H9 (cell line): Measurements from ENCODE around the gene RNGTT. TPM values are rescaled to one million over a fixed set of nuclear protein-coding genes. Genes with fewer than 3 reads are reported as not detected.

Experiments
- DNase-seq: peaks from one replicate; pipeline ENCODE4 v3.0.0-alpha.2; 2017
- H2AFZ ChIP-seq: one replicate; pipeline ENCODE4 v1.6.1; 2013; ENCODE audit warnings: mild to moderate bottlenecking, low read length, control low read depth, moderate library complexity
- H2AK5ac ChIP-seq: 2 replicates; pipeline ENCODE4 v1.6.1; 2013; ENCODE audit warnings: low read length, control low read depth, mixed read lengths; ENCODE audit not compliant: insufficient read length
- H2BK120ac ChIP-seq: one replicate; pipeline ENCODE4 v1.6.1; 2013; ENCODE audit warnings: low read depth, mild to moderate bottlenecking, low read length, control low read depth, inconsistent platforms; ENCODE audit not compliant: poor library complexity, severe bottlenecking
- H2BK12ac ChIP-seq: 2 replicates; pipeline ENCODE4 v1.6.1; 2013; ENCODE audit warnings: low read length, control low read depth, mixed read lengths, low read depth; ENCODE audit not compliant: insufficient read length
- H2BK15ac ChIP-seq: 2 replicates; pipeline ENCODE4 v1.6.1; 2013; ENCODE audit warnings: low read depth, low read length, control low read depth
- H2BK20ac ChIP-seq: one replicate; pipeline ENCODE4 v1.6.1; 2013; ENCODE audit warnings: low read depth, mild to moderate bottlenecking, low read length, control low read depth, inconsistent platforms; ENCODE audit not compliant: poor library complexity, severe bottlenecking
- H2BK5ac ChIP-seq: 2 replicates; pipeline ENCODE4 v1.6.1; 2013; ENCODE audit warnings: low read length, control low read depth, mixed read lengths; ENCODE audit not compliant: insufficient read length
- H3K14ac ChIP-seq: 2 replicates; pipeline ENCODE4 v1.6.1; 2013; ENCODE audit warnings: low read length, control low read depth; ENCODE audit not compliant: insufficient read depth
- H3K18ac ChIP-seq: 2 replicates; pipeline ENCODE4 v1.6.1; 2013; ENCODE audit warnings: low read depth, mild to moderate bottlenecking, mixed read lengths, low read length, control low read depth; ENCODE audit not compliant: insufficient read length
- H3K23ac ChIP-seq: 2 replicates; pipeline ENCODE4 v1.6.1; 2013; ENCODE audit warnings: low read length, control low read depth, mixed read lengths, low read depth; ENCODE audit not compliant: insufficient read length
- H3K23me2 ChIP-seq: 2 replicates; pipeline ENCODE4 v1.6.1; 2013; ENCODE audit warnings: low read depth, mild to moderate bottlenecking, mixed read lengths, low read length, control low read depth; ENCODE audit not compliant: insufficient read length, poor library complexity, severe bottlenecking
- H3K27ac ChIP-seq: 2 replicates; pipeline ENCODE4 v1.5.1; 2013; ENCODE audit warnings: low read length, control low read depth, mixed read lengths, low read depth; ENCODE audit not compliant: insufficient read length
- H3K27me3 ChIP-seq: 2 replicates; pipeline ENCODE4 v1.6.1; 2013; ENCODE audit warnings: low read length, control low read depth, inconsistent platforms; ENCODE audit not compliant: insufficient read depth
- H3K4ac ChIP-seq: 2 replicates; pipeline ENCODE4 v1.6.1; 2013; ENCODE audit warnings: low read depth, mild to moderate bottlenecking, control low read depth, inconsistent platforms, low read length, moderate library complexity
- H3K4me1 ChIP-seq: 2 replicates; pipeline ENCODE4 v1.6.1; 2013; ENCODE audit warnings: low read length, control low read depth, inconsistent platforms; ENCODE audit not compliant: insufficient read depth
- H3K4me2 ChIP-seq: 2 replicates; pipeline ENCODE4 v1.6.1; 2013; ENCODE audit warnings: low read length, control low read depth, mixed read lengths; ENCODE audit not compliant: insufficient read length, insufficient read depth
- H3K56ac ChIP-seq: 2 replicates; pipeline ENCODE4 v1.6.1; 2013; ENCODE audit warnings: low read depth, mild to moderate bottlenecking, mixed read lengths, low read length, control low read depth; ENCODE audit not compliant: insufficient read length
- H3K79me1 ChIP-seq: 2 replicates; pipeline ENCODE4 v1.6.1; 2013; ENCODE audit warnings: low read depth, mild to moderate bottlenecking, moderate library complexity, low read length, control low read depth, inconsistent platforms; ENCODE audit not compliant: insufficient read depth, poor library complexity, severe bottlenecking
- H3K79me2 ChIP-seq: 2 replicates; pipeline ENCODE4 v1.6.1; 2013; ENCODE audit warnings: low read length, control low read depth, inconsistent platforms; ENCODE audit not compliant: insufficient read depth
- H3K9ac ChIP-seq: 2 replicates; pipeline ENCODE4 v1.6.1; 2013; ENCODE audit warnings: low read length, control low read depth, mixed read lengths; ENCODE audit not compliant: insufficient read length; ENCODE audit errors: extremely low read depth
- H3K9me3 ChIP-seq: one replicate; pipeline ENCODE4 v1.6.1; 2013; ENCODE audit warnings: low read depth, low read length, inconsistent platforms; ENCODE audit not compliant: control insufficient read depth
- H3T11ph ChIP-seq: one replicate; pipeline ENCODE4 v1.6.1; 2013; ENCODE audit warnings: mild to moderate bottlenecking, low read length, control low read depth, inconsistent platforms
- H4K20me1 ChIP-seq: one replicate; pipeline ENCODE4 v1.6.1; 2013; ENCODE audit not compliant: control insufficient read depth, insufficient read length, insufficient read depth
- H4K5ac ChIP-seq: 2 replicates; pipeline ENCODE4 v1.6.1; 2013; ENCODE audit warnings: low read depth, mild to moderate bottlenecking, mixed read lengths, low read length, control low read depth; ENCODE audit not compliant: insufficient read length
- H4K8ac ChIP-seq: replicated peaks from 2 replicates; pipeline ENCODE4 v1.6.1; 2013; ENCODE audit warnings: low read length, control low read depth, mixed read lengths, low read depth; ENCODE audit not compliant: insufficient read length
- H4K91ac ChIP-seq: 2 replicates; pipeline ENCODE4 v1.6.1; 2013; ENCODE audit warnings: low read depth, mild to moderate bottlenecking, moderate library complexity, mixed read lengths, low read length, control low read depth; ENCODE audit not compliant: insufficient read length
- H3K27ac Mint-ChIP-seq, 3 experiments: 2 replicates in 2 of 3; 3 replicates in 1 of 3; pipeline ENCODE4 v1.8.0; 2020 to 2021; ENCODE audit warnings: mixed read lengths in 3 of 3, mild to moderate bottlenecking in 1 of 3, moderate library complexity in 1 of 3
- H3K27me3 Mint-ChIP-seq: 2 replicates; pipeline ENCODE4 v1.8.0; 2021; ENCODE audit warnings: low read depth, mild to moderate bottlenecking, moderate library complexity, mixed read lengths
- H3K36me3 Mint-ChIP-seq, 3 experiments: 2 replicates in 2 of 3; 3 replicates in 1 of 3; pipeline ENCODE4 v1.8.0; 2020 to 2021; ENCODE audit warnings: low read depth in 3 of 3, mixed read lengths in 3 of 3; ENCODE audit not compliant: insufficient read depth in 1 of 3
- H3K4me1 Mint-ChIP-seq, 2 experiments: 2 replicates each; pipeline ENCODE4 v1.8.0; 2020; ENCODE audit warnings: mixed read lengths in 2 of 2
- H3K4me3 Mint-ChIP-seq, 2 experiments: 2 replicates in 1 of 2; 3 replicates in 1 of 2; pipeline ENCODE4 v1.8.0; 2020 to 2021; ENCODE audit warnings: mild to moderate bottlenecking in 2 of 2, mixed read lengths in 2 of 2, moderate library complexity in 1 of 2
- H3K9me3 Mint-ChIP-seq, 2 experiments: 2 replicates in 1 of 2; 3 replicates in 1 of 2; pipeline ENCODE4 v1.8.0; 2020; ENCODE audit warnings: mild to moderate bottlenecking in 2 of 2, mixed read lengths in 2 of 2, moderate library complexity in 1 of 2
- WGBS: extraction: QIAGEN DNeasy Blood & Tissue Kit; methylation state at CpG from one replicate; pipeline ENCODE4 v1.1.7; 2013; ENCODE audit warnings: missing lambda C conversion rate, low lambda C conversion rate, mixed read lengths; ENCODE audit not compliant: insufficient read length; ENCODE audit errors: extremely low coverage; 5-methylcytosine and 5-hydroxymethylcytosine counted together
- total RNA-seq: library from RNA; stranded (reverse); gene quantifications from 2 replicates; pipeline ENCODE4 v1.2.1, GENCODE V29; 2021
- TF ChIP-seq, protein P1 (sequence below): fragments of 200-600 bp; sonication (generic); conservative IDR thresholded peaks from 3 replicates; pipeline ENCODE4 v1.8.0; 2021; ENCODE audit warnings: antibody characterized with exemption, mild to moderate bottlenecking

Gene RNGTT
- total RNA-seq, 1 experiment from 2014 or later, result 20.5 TPM

DNA sequence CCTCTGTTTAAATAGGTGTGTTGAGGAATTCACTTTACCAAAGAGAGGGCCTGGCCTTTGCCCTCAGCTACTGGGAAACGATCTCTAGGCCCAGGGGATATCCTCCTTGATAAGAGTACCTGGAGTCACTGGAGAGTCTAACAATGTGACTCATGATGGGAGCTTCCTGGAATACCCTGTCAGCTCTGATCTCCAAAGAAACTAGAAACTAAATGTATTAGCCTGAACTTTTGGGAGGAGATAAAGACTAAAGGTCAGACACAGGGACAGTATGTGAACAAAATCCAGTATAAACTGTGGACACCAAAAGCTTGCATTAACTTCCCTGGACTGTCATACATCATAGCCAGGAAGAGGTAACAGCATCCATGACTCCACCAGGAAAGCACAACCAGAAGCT, 148.5 kb downstream of the RNGTT start:
- Histone ChIP-seq H4K5ac (no peak overlapping the region), H3K23ac (no peak overlapping the region), H3K27me3 (no peaks in the 10 kb centered on the region), H3K4ac (no peak overlapping the region), H3K18ac (no peak overlapping the region), H3K79me2 (no peaks in the 10 kb centered on the region), H3K4me2 (no peak overlapping the region), H2BK120ac (no peak overlapping the region), H4K8ac (no peak overlapping the region), H2BK5ac (no peak overlapping the region), H2AFZ (no peak overlapping the region), H3K79me1 (no peaks in the 10 kb centered on the region), H3K23me2 (no peaks in the 10 kb centered on the region), H4K91ac (no peak overlapping the region), H3K9me3 (no peaks in the 10 kb centered on the region), H4K20me1 (no peaks in the 10 kb centered on the region), H3K56ac (no peak overlapping the region), H3K4me1 (no peaks in the 10 kb centered on the region), H3K9ac (no peak overlapping the region), H2BK12ac (no peak overlapping the region), H2BK20ac (no peak overlapping the region), H2AK5ac (no peak overlapping the region), H3T11ph (no peak overlapping the region), H2BK15ac (no peak overlapping the region), H3K14ac (no peak overlapping the region), H3K27ac (no peak overlapping the region)
- no peaks in the 10 kb centered on the region for H3K36me3 Mint-ChIP-seq
- no peaks in the 10 kb centered on the region for H3K27me3 Mint-ChIP-seq
- no peak overlapping the region for H3K4me3 Mint-ChIP-seq
- H3K27ac Mint-ChIP-seq, result no peak overlapping the region
- WGBS, result no CpG with 5 or more reads among the region's 1 CpG
- peaks cover 4 to 5% of the 10 kb centered on the region in 2 experiments; a peak in 3 of 4 replicates for H3K4me1 Mint-ChIP-seq
- TF ChIP-seq, protein P1, sequence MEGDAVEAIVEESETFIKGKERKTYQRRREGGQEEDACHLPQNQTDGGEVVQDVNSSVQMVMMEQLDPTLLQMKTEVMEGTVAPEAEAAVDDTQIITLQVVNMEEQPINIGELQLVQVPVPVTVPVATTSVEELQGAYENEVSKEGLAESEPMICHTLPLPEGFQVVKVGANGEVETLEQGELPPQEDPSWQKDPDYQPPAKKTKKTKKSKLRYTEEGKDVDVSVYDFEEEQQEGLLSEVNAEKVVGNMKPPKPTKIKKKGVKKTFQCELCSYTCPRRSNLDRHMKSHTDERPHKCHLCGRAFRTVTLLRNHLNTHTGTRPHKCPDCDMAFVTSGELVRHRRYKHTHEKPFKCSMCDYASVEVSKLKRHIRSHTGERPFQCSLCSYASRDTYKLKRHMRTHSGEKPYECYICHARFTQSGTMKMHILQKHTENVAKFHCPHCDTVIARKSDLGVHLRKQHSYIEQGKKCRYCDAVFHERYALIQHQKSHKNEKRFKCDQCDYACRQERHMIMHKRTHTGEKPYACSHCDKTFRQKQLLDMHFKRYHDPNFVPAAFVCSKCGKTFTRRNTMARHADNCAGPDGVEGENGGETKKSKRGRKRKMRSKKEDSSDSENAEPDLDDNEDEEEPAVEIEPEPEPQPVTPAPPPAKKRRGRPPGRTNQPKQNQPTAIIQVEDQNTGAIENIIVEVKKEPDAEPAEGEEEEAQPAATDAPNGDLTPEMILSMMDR, result no peak
- DNase-seq, result no peak
- no peaks in the 10 kb centered on the region for H3K9me3 Mint-ChIP-seq
